NCI-H187 treated with DMSO at 0.1 percent for 48 hours (cell line): ENCODE results near the gene UNC50.

ENCODE experiments used
- DNase-seq: peaks from one replicate; lab custom pipeline; 2025; lab: John Stamatoyannopoulos, UW

Gene UNC50, protein sequence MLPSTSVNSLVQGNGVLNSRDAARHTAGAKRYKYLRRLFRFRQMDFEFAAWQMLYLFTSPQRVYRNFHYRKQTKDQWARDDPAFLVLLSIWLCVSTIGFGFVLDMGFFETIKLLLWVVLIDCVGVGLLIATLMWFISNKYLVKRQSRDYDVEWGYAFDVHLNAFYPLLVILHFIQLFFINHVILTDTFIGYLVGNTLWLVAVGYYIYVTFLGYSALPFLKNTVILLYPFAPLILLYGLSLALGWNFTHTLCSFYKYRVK

DNA sequence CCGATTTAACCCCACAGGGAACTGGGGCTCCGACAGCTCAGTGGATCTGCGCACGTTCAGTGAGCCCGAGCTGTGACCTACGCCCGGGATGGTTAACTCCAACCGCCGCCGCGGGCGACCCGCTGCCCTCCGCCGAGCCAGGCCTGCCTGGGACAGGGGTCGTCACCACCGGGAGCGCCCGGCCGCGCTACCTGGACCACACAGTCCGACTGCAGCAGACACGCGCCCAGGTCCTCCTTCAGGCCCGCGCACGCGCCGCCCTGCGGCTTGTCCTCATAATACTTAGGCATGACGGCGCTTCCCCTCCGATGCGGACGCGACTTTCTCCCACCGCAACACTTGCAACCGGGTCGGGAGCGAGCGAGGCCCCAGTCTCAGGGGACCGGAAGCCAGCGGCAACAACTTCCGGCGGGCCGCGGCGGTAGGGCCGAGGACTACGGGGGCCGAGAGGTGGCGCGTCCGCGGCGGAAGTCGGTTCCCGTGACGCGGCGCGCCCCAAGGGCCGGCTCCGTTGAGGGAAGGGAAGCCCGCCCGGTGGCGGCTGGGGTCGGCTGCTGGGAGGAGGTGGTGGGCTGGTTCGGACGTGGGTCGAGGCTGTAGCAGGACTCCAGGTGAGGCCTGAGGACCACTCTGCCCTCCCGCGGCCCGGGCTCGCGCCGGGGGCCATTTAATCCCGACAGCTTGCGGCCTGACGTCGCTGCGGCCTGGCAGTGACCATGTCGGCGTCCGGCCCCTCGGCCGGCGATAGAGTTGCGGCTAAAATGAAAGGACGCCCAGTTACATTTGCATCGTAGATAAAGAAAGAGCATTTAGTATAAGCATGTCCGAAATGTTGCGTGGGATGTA, at the start of gene UNC50, which contains the start of gene COA5:
Gene UNC50 (plus strand): TSS at position 474 of the 846 bp plus-strand sequence. CDS start 1,171 bp downstream, outside the sequence.
Gene COA5 (minus strand): TSS at position 397 of the 846 bp plus-strand sequence. CDS start 107 bp downstream, at position 290.
- DNase-seq = peak; percentile 27

- DNase-seq = no peak
These were observed 49.4 kb upstream of the UNC50 start for GRCh38 chr2:98558852-98559530.

- DNase-seq = no peak
These were observed 48.8 kb upstream of the UNC50 start for GRCh38 chr2:98559581-98559980.

- no peak for DNase-seq
These were observed 48.1 kb upstream of the UNC50 start for GRCh38 chr2:98560256-98560771.

DNA sequence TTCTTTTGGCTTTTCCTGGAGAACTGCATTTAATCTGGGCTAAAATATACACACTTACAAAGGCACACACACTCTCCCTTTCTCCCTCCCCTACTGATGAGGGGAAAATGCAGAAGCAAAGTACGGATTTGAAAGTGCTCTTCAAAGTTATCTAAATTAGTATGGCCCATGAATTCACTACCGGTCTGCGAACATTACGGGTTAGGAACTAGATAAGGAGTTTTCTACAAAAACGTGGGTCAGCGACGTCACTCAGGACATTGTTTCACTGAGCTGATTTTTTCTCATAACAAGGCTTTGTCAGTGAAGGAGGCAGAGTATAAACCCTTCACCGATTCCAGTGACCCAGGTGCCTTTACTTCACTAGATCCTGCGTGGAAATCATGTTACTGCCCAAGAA, 47.4 kb upstream of the UNC50 start:
- DNase-seq = no peak

GRCh38 chr2:98561902-98562695, 46.3 kb upstream of the UNC50 start:
- DNase-seq = no peak

DNA sequence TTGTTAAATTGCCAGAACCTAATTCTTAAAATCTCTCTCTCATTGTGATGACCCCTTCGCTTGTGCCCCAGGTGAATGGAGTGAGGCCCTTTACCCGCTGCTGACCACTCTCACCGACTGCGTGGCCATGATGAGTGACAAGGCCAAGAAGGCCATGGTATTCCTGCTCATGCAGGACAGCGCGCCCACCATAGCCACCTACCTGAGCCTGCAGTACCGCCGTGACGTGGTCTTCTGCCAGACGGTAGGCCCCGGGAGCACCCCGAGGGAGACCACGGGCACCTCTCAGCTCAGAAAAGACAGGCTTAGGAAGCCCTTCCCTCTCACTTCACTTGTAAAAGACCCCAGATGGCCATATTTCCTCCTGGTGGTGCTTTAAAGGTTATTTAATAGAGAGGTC, 45.0 kb upstream of the UNC50 start:
- no peak for DNase-seq

- no peak for DNase-seq
These were observed 43.8 kb upstream of the UNC50 start for GRCh38 chr2:98564541-98565132.

GRCh38 chr2:98565286-98565860, 43.0 kb upstream of the UNC50 start:
- DNase-seq = no peak

DNA sequence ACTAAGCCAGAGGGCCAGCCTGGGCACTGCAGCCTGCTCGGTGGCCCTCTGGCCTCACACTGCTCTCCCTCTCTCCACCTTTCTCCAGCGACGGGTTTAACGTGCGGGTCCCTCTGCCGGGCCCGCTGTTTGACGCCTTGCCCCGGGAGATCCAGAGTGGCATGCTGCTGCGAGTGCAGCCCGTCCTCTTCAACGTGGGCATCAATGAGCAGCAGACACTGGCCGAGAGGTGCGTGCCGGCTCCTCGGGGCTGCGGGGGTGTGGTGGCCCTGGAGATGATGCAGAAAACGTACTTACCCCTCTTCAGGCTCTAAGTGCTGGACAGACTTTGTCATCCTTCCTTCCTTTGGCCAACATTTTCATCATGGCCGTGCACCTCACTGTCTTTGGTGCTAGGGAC, 42.4 kb upstream of the UNC50 start:
- no peak for DNase-seq

- DNase-seq = no peak
These were observed 40.0 kb upstream of the UNC50 start for GRCh38 chr2:98568161-98568956.

- DNase-seq = no peak
These were observed 39.1 kb upstream of the UNC50 start for GRCh38 chr2:98569197-98569793.

DNA sequence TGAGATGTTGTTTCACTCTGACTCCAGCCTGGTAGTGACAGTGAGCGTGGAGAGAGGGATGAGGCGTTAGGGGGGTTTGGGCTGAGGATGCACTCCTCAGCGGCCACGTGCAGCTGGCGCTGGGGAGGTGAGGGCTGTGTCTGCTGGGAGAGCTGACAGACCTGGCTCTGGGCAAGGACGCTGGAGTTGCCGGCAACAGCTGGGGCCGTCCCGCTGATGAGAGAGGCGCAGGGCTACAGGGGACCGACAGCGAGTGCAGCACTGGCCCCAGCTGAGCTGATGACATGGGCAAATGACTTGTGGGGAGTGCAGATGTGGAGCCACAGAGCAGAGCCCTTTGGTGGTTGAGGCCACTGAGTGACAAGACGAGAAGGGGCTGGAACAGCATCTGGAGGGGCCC, 38.5 kb upstream of the UNC50 start:
- no peak for DNase-seq

GRCh38 chr2:98570356-98570755, 38.0 kb upstream of the UNC50 start:
- DNase-seq = no peak

- DNase-seq = no peak
These were observed 37.2 kb upstream of the UNC50 start for GRCh38 chr2:98571121-98571701.

DNA sequence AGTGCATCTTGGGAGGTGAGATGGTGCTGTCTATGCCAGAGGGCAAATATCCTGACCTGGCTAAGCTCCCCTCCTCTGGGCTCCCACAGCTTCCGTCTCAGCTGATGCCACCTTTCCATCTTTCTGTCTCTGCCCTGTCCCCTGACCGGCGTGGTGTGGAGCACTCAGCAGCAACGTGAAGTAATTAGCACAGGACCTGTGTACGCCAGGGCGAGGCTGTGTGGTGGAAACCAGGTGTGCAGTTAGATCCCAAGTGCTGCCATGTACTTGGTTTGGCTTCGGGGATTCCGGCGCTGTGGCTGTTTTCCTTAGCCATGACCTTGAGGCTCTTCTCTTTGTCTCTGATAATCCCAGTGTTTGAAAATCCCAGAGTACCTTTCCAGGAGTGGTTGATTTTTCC, 36.6 kb upstream of the UNC50 start:
- DNase-seq = no peak

- no peak for DNase-seq
These were observed 36.2 kb upstream of the UNC50 start for GRCh38 chr2:98572211-98572610.

- no peak for DNase-seq
These were observed 35.7 kb upstream of the UNC50 start for GRCh38 chr2:98572676-98573075.

DNA sequence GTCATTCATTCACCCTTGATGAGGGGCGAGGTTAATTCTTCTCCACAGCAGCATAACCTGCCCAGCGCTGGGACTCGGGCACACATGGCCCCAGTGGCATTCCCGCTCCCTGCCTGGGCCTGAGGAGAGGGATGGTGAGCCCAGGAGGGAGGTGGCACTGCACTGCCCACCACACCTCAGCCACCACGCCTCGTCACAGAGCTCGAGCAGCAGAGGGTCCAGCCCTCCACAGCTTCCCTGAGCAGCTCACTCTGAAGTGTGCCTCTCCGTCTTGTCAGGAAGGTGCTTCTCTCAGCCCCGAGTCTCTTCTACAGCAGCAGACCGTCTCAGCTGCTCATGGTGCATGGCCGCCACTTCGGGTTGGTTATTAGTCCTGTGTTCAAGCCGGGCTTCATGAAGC, 35.0 kb upstream of the UNC50 start:
- no peak for DNase-seq
